Trophoblast cell (in vitro differentiated cells and primary cell): Measurements from ENCODE around the gene LIPK.
"Not testable (repeated sequence)": the region's sequence is repeated elsewhere in the genome, so short reads cannot be mapped to it uniquely, and the experiment has no call there.

Experiments
- DNase-seq, 2 donors: peaks; one replicate each; pipeline ENCODE4 v3.0.0-alpha.2; 2016
- H2AFZ ChIP-seq: 2 replicates; pipeline ENCODE4 v1.6.1; 2013; ENCODE audit warnings: low read length, moderate library complexity, mild to moderate bottlenecking; ENCODE audit not compliant: insufficient read depth, poor library complexity
- H2AK5ac ChIP-seq: 2 replicates; pipeline ENCODE4 v1.6.1; 2013; ENCODE audit warnings: mild to moderate bottlenecking, low read length
- H2BK120ac ChIP-seq: 2 replicates; pipeline ENCODE4 v1.6.1; 2013; ENCODE audit warnings: low read length, mild to moderate bottlenecking, moderate library complexity; ENCODE audit not compliant: insufficient read depth, poor library complexity
- H2BK12ac ChIP-seq: 2 replicates; pipeline ENCODE4 v1.6.1; 2013; ENCODE audit warnings: mild to moderate bottlenecking, low read length, moderate library complexity
- H2BK5ac ChIP-seq: 2 replicates; pipeline ENCODE4 v1.6.1; 2013; ENCODE audit warnings: low read length, low read depth, moderate library complexity, mild to moderate bottlenecking; ENCODE audit not compliant: poor library complexity
- H3K14ac ChIP-seq: 2 replicates; pipeline ENCODE4 v1.6.1; 2013; ENCODE audit warnings: mild to moderate bottlenecking, low read length
- H3K18ac ChIP-seq: 2 replicates; pipeline ENCODE4 v1.6.1; 2013; ENCODE audit warnings: mild to moderate bottlenecking, low read length
- H3K23ac ChIP-seq: 2 replicates; pipeline ENCODE4 v1.6.1; 2013; ENCODE audit warnings: low read length
- H3K27ac ChIP-seq: 2 replicates; pipeline ENCODE4 v1.5.1; 2013; ENCODE audit warnings: low read depth, mild to moderate bottlenecking, inconsistent platforms, low read length, moderate library complexity
- H3K27me3 ChIP-seq: 2 replicates; pipeline ENCODE4 v1.6.1; 2013; ENCODE audit warnings: inconsistent platforms, mild to moderate bottlenecking, low read length, moderate library complexity; ENCODE audit not compliant: insufficient read depth
- H3K36me3 ChIP-seq, 2 experiments: 1 replicate in 1 of 2; 2 replicates in 1 of 2; pipeline ENCODE4 v1.6.1; 2013; ENCODE audit warnings: low read length in 2 of 2, mild to moderate bottlenecking in 2 of 2, moderate library complexity in 1 of 2; ENCODE audit not compliant: insufficient read depth in 2 of 2, control insufficient read depth in 1 of 2
- H3K4ac ChIP-seq: 2 replicates; pipeline ENCODE4 v1.6.1; 2013; ENCODE audit warnings: low read depth, mild to moderate bottlenecking, low read length, moderate library complexity
- H3K4me1 ChIP-seq, 2 experiments: 1 replicate in 1 of 2; 2 replicates in 1 of 2; pipeline ENCODE4 v1.6.1; 2013; ENCODE audit warnings: low read length in 2 of 2, mild to moderate bottlenecking in 2 of 2, moderate library complexity in 1 of 2; ENCODE audit not compliant: insufficient read depth in 2 of 2, control insufficient read depth in 1 of 2
- H3K4me2 ChIP-seq: 2 replicates; pipeline ENCODE4 v1.6.1; 2013; ENCODE audit warnings: inconsistent platforms, mild to moderate bottlenecking, low read length, moderate library complexity
- H3K4me3 ChIP-seq: 2 replicates; pipeline ENCODE4 v1.5.1; 2013; ENCODE audit warnings: mild to moderate bottlenecking, low read depth, low read length, inconsistent platforms
- H3K79me1 ChIP-seq: one replicate; pipeline ENCODE4 v1.6.1; 2013; ENCODE audit warnings: low read length
- H3K79me2 ChIP-seq: 2 replicates; pipeline ENCODE4 v1.6.1; 2013; ENCODE audit warnings: low read length, mild to moderate bottlenecking; ENCODE audit not compliant: control insufficient read depth, insufficient read depth, poor library complexity
- H3K9ac ChIP-seq: 2 replicates; pipeline ENCODE4 v1.6.1; 2013; ENCODE audit warnings: mild to moderate bottlenecking, low read length
- H3K9me3 ChIP-seq: 2 replicates; pipeline ENCODE4 v1.6.1; 2013; ENCODE audit warnings: low read depth, mild to moderate bottlenecking, control low read depth, inconsistent platforms, low read length; ENCODE audit not compliant: insufficient read depth
- H4K12ac ChIP-seq: 2 replicates; pipeline ENCODE4 v1.6.1; 2013; ENCODE audit warnings: low read depth, mild to moderate bottlenecking, low read length, moderate library complexity
- H4K8ac ChIP-seq: 2 replicates; pipeline ENCODE4 v1.6.1; 2013; ENCODE audit warnings: low read depth, mild to moderate bottlenecking, low read length, moderate library complexity
- H4K91ac ChIP-seq: one replicate; pipeline ENCODE4 v1.6.1; 2013; ENCODE audit warnings: low read depth, mild to moderate bottlenecking, low read length, moderate library complexity
- WGBS: extraction: QIAGEN DNeasy Blood & Tissue Kit; methylation state at CpG from one replicate; pipeline ENCODE4 v1.1.7; 2013; ENCODE audit warnings: missing lambda C conversion rate; ENCODE audit not compliant: insufficient read length, insufficient coverage; ENCODE audit errors: extremely low coverage; 5-methylcytosine and 5-hydroxymethylcytosine counted together

Gene LIPK

GRCh38 chr10:88661018-88661417 lies 45.0 kb upstream of the LIPK start:
- no peak overlapping the region for H4K12ac ChIP-seq
- H3K14ac ChIP-seq = no peak overlapping the region
- H3K4me1 ChIP-seq = no peaks in the 10 kb centered on the region
- no peak overlapping the region for H3K23ac ChIP-seq
- no peak overlapping the region for H2AFZ ChIP-seq
- H4K91ac ChIP-seq = no peak overlapping the region
- no peak overlapping the region for H3K4ac ChIP-seq
- no peak overlapping the region for H2AK5ac ChIP-seq
- no peak overlapping the region for H3K27ac ChIP-seq
- no peaks in the 10 kb centered on the region for H3K9me3 ChIP-seq
- DNase-seq = no peak
- no peak overlapping the region for H3K4me3 ChIP-seq
- H3K79me1 ChIP-seq = no peaks in the 10 kb centered on the region
- no peak overlapping the region for H2BK12ac ChIP-seq
- H3K79me2 ChIP-seq = no peaks in the 10 kb centered on the region
- no peak overlapping the region for H2BK5ac ChIP-seq
- H3K27me3 ChIP-seq = no peaks in the 10 kb centered on the region
- no peak overlapping the region for H3K4me2 ChIP-seq
- no peak overlapping the region for H3K18ac ChIP-seq
- no peak overlapping the region for H4K8ac ChIP-seq
- H2BK120ac ChIP-seq = no peak overlapping the region
- H3K9ac ChIP-seq = no peak overlapping the region
- no peaks in the 10 kb centered on the region for H3K36me3 ChIP-seq

- Histone ChIP-seq H3K4me1 (no peaks in the 10 kb centered on the region), H2AFZ (no peak overlapping the region), H3K79me2 (no peaks in the 10 kb centered on the region), H3K23ac (no peak overlapping the region), H3K4ac (no peak overlapping the region), H3K9ac (no peak overlapping the region), H2BK12ac (no peak overlapping the region), H3K4me2 (no peak overlapping the region), H3K27ac (no peak overlapping the region), H3K36me3 (no peaks in the 10 kb centered on the region), H2AK5ac (no peak overlapping the region), H3K18ac (no peak overlapping the region), H3K4me3 (no peak overlapping the region), H2BK120ac (no peak overlapping the region), H3K27me3 (no peaks in the 10 kb centered on the region), H3K14ac (no peak overlapping the region), H4K12ac (no peak overlapping the region), H3K79me1 (no peaks in the 10 kb centered on the region), H4K8ac (no peak overlapping the region), H4K91ac (no peak overlapping the region), H3K9me3 (no peaks in the 10 kb centered on the region), H2BK5ac (no peak overlapping the region)
- DNase-seq = no peak
Measured at GRCh38 chr10:88661577-88661976, 44.5 kb upstream of the LIPK start.

DNA sequence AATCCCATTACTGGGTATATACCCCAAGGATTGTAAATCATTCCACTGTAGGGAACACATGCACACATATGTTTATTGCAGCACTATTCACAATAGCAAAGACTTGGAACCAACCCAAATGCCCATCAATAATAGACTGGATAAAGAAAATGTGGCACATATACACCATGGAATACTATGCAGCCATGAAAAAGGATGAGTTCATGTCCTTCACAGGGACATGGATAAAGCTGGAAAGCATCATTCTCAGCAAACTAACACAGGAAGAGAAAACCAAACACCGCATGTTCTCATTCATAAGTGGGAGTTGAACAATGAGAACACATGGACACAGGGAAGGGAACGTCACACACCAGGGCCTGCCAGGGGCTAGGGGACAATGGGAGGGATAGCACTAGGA lies 42.9 kb upstream of the LIPK start:
- H2AFZ ChIP-seq, H3K9ac ChIP-seq, DNase-seq, H3K14ac ChIP-seq, H3K79me1 ChIP-seq, H3K4me3 ChIP-seq, H4K12ac ChIP-seq, H3K9me3 ChIP-seq, H3K79me2 ChIP-seq, H2AK5ac ChIP-seq, H3K36me3 ChIP-seq, H2BK12ac ChIP-seq, H3K27me3 ChIP-seq, H3K4me1 ChIP-seq, H4K8ac ChIP-seq, H3K4ac ChIP-seq, H4K91ac ChIP-seq, H2BK5ac ChIP-seq, H3K18ac ChIP-seq, H3K4me2 ChIP-seq, H3K27ac ChIP-seq, H3K23ac ChIP-seq, H2BK120ac ChIP-seq: not testable (repeated sequence)
- WGBS = no CpG with 5 or more reads among the region's 2 CpGs

- H3K4me1 ChIP-seq = no peaks in the 10 kb centered on the region
- no peak within 1 kb of the TSS for H2BK12ac ChIP-seq
- WGBS = no CpG with 5 or more reads among the region's 1 CpG
- no peaks in the 10 kb centered on the region for H3K79me2 ChIP-seq
- H3K4me3 ChIP-seq = no peak within 1 kb of the TSS
- no peak within 1 kb of the TSS for H3K27ac ChIP-seq
- no peak within 1 kb of the TSS for H4K12ac ChIP-seq
- H3K4me2 ChIP-seq = no peak within 1 kb of the TSS
- H3K4ac ChIP-seq = no peak within 1 kb of the TSS
- no peak within 1 kb of the TSS for H4K8ac ChIP-seq
- H4K91ac ChIP-seq = no peak within 1 kb of the TSS
- H3K36me3 ChIP-seq = no peaks in the 10 kb centered on the region
- no peak for DNase-seq
- no peak within 1 kb of the TSS for H3K9ac ChIP-seq
- H2AK5ac ChIP-seq = no peak within 1 kb of the TSS
- no peak within 1 kb of the TSS for H3K23ac ChIP-seq
- no peaks in the 10 kb centered on the region for H3K27me3 ChIP-seq
- H3K14ac ChIP-seq = no peak within 1 kb of the TSS
- no peak within 1 kb of the TSS for H2BK120ac ChIP-seq
- no peak within 1 kb of the TSS for H2AFZ ChIP-seq
- no peaks in the 10 kb centered on the region for H3K9me3 ChIP-seq
- no peak within 1 kb of the TSS for H3K18ac ChIP-seq
- H2BK5ac ChIP-seq = no peak within 1 kb of the TSS
- H3K79me1 ChIP-seq = no peaks in the 10 kb centered on the region
Measured at GRCh38 chr10:88664142-88664541, 41.9 kb upstream of the LIPK start, which contains the start of gene LIPF. Gene LIPF, plus strand, starts transcription at chr10:88664442. Its CDS starts 2,856 bp downstream, at chr10:88667298.

DNA sequence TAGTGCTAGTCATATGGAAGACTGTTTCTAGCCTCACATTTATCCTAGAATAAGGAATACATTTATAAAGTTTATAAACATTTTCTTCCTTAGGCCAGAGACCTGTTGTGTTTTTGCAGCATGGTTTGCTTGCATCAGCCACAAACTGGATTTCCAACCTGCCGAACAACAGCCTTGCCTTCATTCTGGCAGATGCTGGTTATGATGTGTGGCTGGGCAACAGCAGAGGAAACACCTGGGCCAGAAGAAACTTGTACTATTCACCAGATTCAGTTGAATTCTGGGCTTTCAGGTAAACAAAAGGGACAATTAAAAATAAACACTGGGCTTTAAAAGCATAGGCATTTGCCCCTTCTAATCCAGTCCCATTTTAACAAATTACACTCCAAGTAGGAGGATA lies 37.6 kb upstream of the LIPK start:
- no peak overlapping the region for H3K14ac ChIP-seq
- no peak overlapping the region for H3K9ac ChIP-seq
- H4K8ac ChIP-seq = no peak overlapping the region
- H4K12ac ChIP-seq = no peak overlapping the region
- no peak overlapping the region for H3K4me3 ChIP-seq
- H2BK120ac ChIP-seq = no peak overlapping the region
- no peaks in the 10 kb centered on the region for H3K4me1 ChIP-seq
- WGBS = no CpG with 5 or more reads among the region's 1 CpG
- no peaks in the 10 kb centered on the region for H3K79me1 ChIP-seq
- no peaks in the 10 kb centered on the region for H3K79me2 ChIP-seq
- H4K91ac ChIP-seq = no peak overlapping the region
- no peaks in the 10 kb centered on the region for H3K36me3 ChIP-seq
- H2AFZ ChIP-seq = no peak overlapping the region
- no peak overlapping the region for H3K18ac ChIP-seq
- H3K9me3 ChIP-seq = no peaks in the 10 kb centered on the region
- no peak overlapping the region for H2AK5ac ChIP-seq
- H3K23ac ChIP-seq = no peak overlapping the region
- H2BK12ac ChIP-seq = no peak overlapping the region
- DNase-seq = no peak
- H3K4ac ChIP-seq = no peak overlapping the region
- H3K27ac ChIP-seq = no peak overlapping the region
- no peak overlapping the region for H2BK5ac ChIP-seq
- no peak overlapping the region for H3K4me2 ChIP-seq
- no peaks in the 10 kb centered on the region for H3K27me3 ChIP-seq
